Measurements from ENCODE around the gene POT1. TPM values are rescaled to one million over a fixed set of nuclear protein-coding genes. Genes with fewer than 3 reads are reported as not detected.

POT1 gene
- total and polyA plus RNA-seq, 2 donors (not counting 3 experiments of a cell fraction or from before 2014, with no cell fraction given): 11.1 to 22.4 TPM

DNA sequence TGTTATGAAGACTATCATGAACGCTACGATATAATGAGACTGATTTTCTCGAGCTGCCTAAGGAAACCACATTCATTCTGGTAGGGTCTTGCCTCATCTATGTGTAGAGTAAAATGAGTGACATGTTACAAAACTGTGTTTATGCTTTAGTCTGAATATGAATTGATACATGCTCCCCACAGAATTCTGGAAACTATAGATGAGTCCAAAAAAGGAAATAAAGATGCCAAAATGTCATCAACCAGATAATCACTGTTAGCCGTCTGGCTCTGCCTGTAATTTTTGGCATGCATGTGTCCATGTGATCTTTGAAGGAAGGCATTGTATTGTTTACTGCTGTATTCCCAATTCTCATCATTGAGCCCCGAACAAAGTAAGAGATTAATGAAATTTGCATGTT lies 121.4 kb downstream of the POT1 start:
- CTCF ChIA-PET: no interaction called here
- peaks cover 0 to 2% of the 10 kb centered on the region in 2 experiments for H3K27me3 ChIP-seq (ENCODE audit: control insufficient read depth in 2 of 2, insufficient read depth in 2 of 2, low read length in 2 of 2)

More for the DNA sequence above, 121.4 kb downstream of the POT1 start:
- no peaks in the 10 kb centered on the region for H3K9me3 ChIP-seq (replicated peaks; ENCODE audit: control insufficient read depth, insufficient read depth, low read length)
- intact Hi-C loops (cut with micrococcal nuclease) (no loop called here), dilution Hi-C loops (cut with MboI; ENCODE audit: extremely low pct_ligation_motif_present, low sequenced_read_pairs) (no loop called here)
- no peaks in the 10 kb centered on the region for H3K36me3 ChIP-seq (ENCODE audit: control insufficient read depth in 2 of 2, extremely low read depth in 1 of 2, insufficient read depth in 2 of 2, low read length in 2 of 2)
- POLR2A ChIA-PET: no interaction called here
- FAIRE-seq (no peak), DNase-seq (ENCODE audit: low read depth, low spot score) (no peak)
- TF ChIP-seq MYC (IDR thresholded peaks at IDR 0.05; ENCODE audit: low read depth, low read length) (no peak), POLR2AphosphoS5 (IDR thresholded peaks at IDR 0.05; ENCODE audit: insufficient read depth, low read depth, low read length) (no peak), GATA2 (IDR thresholded peaks at IDR 0.05; ENCODE audit: insufficient read depth, insufficient read length, low read depth, low read length) (no peak), POLR2A (IDR thresholded peaks at IDR 0.05; ENCODE audit: low read depth, low read length) (no peak), EZH2 (IDR thresholded peaks at IDR 0.05; ENCODE audit: borderline replicate concordance, low read depth, low read length, severe bottlenecking) (no peak), JUN (IDR thresholded peaks at IDR 0.05; ENCODE audit: borderline replicate concordance, insufficient read depth, insufficient read length, low read depth) (no peak), FOS (IDR thresholded peaks at IDR 0.05; ENCODE audit: borderline replicate concordance, insufficient read depth, low read length) (no peak)
- TF ChIP-seq, protein P1, sequence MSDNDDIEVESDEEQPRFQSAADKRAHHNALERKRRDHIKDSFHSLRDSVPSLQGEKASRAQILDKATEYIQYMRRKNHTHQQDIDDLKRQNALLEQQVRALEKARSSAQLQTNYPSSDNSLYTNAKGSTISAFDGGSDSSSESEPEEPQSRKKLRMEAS (IDR thresholded peaks at IDR 0.05; ENCODE audit: insufficient read depth, insufficient read length): no peak
- TF ChIP-seq, protein P2, sequence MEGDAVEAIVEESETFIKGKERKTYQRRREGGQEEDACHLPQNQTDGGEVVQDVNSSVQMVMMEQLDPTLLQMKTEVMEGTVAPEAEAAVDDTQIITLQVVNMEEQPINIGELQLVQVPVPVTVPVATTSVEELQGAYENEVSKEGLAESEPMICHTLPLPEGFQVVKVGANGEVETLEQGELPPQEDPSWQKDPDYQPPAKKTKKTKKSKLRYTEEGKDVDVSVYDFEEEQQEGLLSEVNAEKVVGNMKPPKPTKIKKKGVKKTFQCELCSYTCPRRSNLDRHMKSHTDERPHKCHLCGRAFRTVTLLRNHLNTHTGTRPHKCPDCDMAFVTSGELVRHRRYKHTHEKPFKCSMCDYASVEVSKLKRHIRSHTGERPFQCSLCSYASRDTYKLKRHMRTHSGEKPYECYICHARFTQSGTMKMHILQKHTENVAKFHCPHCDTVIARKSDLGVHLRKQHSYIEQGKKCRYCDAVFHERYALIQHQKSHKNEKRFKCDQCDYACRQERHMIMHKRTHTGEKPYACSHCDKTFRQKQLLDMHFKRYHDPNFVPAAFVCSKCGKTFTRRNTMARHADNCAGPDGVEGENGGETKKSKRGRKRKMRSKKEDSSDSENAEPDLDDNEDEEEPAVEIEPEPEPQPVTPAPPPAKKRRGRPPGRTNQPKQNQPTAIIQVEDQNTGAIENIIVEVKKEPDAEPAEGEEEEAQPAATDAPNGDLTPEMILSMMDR (IDR thresholded peaks at IDR 0.05; ENCODE audit: extremely low read depth in 1 of 2, insufficient read depth in 1 of 2, low read depth in 1 of 2, low read length in 2 of 2): no peak
- H3K4me3 ChIP-seq (replicated peaks in 1 of 3; ENCODE audit: insufficient read depth in 1 of 3, low read depth in 1 of 3, low read length in 3 of 3): no peak overlapping the region
- H3K27ac ChIP-seq (ENCODE audit: insufficient read depth, low read depth, low read length): no peak overlapping the region
- no peak overlapping the region for H2AFZ ChIP-seq (ENCODE audit: low read depth, low read length)
- no peaks in the 10 kb centered on the region for H3K4me1 ChIP-seq (ENCODE audit: control insufficient read depth, extremely low read depth, insufficient read depth, low read length)
- BruUV-seq (replicated peaks): no TSS peak
- H4K20me1 ChIP-seq (replicated peaks; ENCODE audit: control insufficient read depth, extremely low read depth, insufficient read depth, low read length): no peaks in the 10 kb centered on the region
- no peaks in the 10 kb centered on the region for H3K9me1 ChIP-seq (replicated peaks; ENCODE audit: control insufficient read depth, extremely low read depth, insufficient read depth, low read length)
- no peak overlapping the region for H3K9ac ChIP-seq (replicated peaks; ENCODE audit: extremely low read depth, insufficient read depth, low read length)
- H3K79me2 ChIP-seq (ENCODE audit: control insufficient read depth, insufficient read depth, low read length): no peaks in the 10 kb centered on the region
- H3K4me2 ChIP-seq (ENCODE audit: insufficient read depth, low read length): no peak overlapping the region
